IPS DF 19.7 (cell line): ENCODE measurements around the gene FAF1.

Source experiments
- DNase-seq: peaks from one replicate; pipeline ENCODE4 v3.0.0-alpha.2; 2013; ENCODE audit warnings: low read depth, low spot score

The FAF1 gene

DNA sequence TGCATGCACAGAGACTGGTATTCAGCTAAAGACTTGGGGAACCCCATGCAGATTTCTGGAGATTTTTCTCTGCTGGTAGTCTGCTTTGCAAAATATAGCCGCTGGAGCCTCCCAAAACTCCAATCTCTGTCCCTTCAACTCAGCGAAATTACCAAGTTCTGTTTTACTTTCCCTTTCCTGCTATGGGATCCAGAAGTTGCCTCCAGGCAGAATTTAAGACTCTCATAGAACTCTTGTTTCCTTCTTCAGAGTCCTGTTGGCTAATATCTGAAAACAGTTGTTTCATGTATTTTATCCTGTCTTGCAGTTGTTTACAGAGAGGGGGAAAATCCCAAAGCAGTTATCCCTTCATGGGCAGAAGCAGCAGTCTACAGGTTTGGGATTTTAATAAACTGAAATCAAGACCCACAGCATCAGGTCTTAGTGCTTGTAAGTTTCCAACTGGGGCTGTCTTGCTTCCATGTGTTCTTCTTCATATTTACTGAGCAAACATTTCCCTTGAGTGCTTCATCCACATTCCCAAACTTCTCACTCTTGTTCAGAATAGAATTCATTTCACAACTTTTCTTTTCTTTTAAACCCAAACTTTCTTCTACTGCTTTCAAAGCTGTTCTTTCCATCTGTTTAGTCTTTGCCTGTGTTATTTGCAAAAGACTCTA is 315.5 kb downstream of the FAF1 start:
- DNase-seq = no peak

DNA sequence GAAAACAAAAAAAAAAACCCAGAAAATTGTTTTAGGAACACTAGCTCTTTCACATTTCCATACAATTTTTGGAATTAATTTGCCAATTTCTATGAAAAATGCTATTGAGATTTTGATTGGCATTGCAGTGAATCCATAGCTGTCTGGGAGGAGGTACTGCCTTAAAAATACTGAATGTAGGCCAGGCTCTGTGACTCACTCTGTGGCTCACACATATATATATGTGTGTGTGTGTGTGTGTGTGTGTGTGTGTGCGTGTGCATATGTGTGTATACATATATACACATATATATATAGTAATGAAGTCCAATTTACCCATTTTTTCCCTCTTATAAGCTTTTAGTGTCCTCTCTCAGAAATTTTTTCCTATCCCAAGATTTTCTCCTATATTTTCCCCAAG is 322.6 kb downstream of the FAF1 start:
- DNase-seq = no peak

DNA sequence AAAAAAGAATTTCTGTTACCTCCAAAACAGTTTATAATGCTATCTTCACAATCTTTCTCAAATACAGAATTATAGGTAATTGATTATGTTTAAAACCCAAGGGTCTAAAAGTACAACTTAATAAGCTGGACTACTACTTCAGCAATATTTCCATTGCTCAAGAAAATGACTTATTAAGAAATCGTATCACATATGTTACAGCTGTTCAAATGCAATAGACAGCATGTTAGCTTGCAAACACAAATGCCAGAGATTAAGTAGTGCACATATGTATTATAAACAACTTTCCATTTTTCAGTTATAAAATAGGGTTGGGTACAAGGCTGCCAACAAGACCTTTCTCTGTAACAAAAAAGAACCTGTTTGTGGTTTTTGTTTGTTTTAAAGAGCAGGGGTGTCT is 325.8 kb downstream of the FAF1 start:
- DNase-seq = no peak

DNA sequence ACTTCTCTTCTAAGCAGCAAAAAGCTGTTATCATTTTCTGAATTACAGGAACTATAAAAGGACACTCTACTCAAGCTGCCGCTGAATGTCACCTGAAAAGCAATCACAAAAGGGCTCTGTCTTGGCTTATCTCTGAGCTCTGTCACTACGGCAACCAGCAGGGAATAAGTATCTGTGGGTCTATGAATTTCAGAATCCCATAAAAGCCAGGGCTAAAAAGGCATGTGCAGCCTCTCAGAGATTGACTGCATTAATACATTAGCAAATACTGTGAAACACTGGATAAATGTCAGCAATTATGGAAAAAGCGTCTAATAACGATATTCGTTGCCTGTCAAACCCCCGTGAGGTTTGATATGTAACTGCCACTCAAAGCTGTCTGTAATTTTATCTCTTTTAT is 326.6 kb downstream of the FAF1 start:
- DNase-seq = no peak

DNA sequence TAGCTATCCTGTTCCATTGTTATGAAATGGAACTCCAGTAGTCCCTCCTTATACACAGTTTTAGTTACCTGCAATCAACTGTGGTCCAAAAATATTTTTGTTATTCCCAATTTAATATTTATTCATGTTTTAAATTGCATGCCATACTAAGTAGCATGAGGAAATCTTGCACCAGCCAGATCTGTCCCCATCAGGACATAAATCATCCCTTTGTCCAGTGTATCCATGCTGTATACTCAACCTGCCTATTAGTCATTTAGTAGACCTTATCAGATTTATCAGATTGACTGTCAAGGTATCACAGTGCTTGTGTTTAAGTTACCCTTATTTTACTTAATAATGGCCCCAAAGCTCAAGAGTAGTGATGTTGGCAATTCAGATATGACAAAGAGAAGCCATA is 328.9 kb downstream of the FAF1 start:
- DNase-seq = no peak

DNA sequence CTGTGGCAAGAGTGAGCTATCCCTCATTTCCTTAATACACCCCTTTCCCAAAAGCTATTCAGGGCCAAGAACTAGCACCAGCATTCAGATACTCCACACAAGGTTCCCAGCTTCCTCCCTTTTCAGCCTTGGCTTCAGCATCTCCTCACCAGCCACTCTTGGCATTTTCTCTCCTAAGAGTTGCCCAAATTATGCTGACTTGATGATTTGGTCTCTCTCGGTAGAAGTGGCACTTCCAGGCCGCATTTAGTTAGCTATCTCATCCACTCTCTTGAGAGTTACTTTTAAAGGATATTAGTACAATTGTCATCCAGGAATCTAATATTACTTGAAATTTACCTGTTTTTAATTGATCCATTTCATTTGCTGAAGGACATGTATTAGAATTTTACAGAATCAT is 337.8 kb downstream of the FAF1 start:
- no peak for DNase-seq

DNA sequence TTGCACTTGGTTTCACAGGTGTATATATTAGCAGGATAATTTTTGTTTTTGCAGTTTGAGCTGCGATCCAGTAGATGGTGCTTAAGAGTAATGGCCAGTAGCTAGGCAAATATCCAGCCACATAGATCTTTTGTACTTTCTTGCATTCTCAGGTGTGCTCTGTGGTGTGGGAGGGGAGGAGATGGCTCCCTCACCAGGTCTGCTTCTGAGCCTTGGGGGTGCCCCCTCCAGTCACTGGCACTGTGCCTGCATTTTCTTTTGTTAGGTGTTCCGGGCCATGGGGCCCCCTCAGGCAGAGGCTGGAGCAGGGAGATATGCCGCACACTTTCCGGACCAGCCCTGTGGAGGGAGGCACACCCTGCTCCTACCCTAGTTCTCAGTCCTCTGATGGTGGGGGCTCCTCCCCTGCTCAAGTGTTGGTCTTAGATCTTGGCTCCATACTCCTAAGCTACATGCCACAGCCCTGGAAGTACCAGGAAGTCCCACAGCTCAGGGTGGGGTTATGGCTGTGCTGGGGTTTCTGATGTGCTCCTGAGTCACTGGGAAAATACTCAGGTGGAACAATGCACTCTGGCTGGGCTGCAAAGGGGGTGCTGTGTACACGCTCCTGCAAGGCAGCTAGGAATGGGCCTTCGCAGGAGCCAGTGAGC is 339.3 kb downstream of the FAF1 start:
- no peak for DNase-seq

DNA sequence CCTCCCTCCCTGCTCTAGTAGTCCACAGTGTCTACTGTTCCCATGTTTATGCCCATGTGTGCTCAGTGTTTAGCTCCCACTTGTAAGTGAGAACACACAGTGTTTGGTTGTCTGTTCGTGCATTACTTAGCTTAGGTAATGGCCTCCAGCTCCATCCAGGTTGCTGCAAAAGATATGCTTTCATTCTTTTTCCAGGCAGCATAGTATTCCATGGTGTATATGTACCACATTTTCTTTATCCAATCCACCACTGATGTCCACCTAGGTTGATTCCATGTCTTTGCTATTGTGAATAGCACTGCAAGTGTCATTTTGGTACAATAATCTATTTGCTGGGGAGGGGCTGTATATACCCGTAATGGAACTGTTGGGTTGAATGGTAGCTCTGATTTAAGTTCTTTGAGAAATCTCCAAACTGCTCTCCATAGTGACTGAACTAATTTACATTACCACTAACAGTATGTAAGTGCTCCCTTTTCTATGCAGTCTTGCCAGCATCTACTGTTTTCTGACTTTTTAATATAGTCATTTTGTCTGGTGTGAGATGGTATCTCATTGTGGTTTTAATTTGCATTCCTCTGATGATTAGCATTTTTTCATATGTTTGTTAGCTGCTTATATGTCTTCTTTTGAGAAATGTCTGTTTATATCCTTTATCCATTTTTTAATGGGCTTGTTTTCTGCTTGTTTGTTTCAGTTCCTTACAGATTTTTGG is 344.9 kb downstream of the FAF1 start:
- no peak for DNase-seq

DNA sequence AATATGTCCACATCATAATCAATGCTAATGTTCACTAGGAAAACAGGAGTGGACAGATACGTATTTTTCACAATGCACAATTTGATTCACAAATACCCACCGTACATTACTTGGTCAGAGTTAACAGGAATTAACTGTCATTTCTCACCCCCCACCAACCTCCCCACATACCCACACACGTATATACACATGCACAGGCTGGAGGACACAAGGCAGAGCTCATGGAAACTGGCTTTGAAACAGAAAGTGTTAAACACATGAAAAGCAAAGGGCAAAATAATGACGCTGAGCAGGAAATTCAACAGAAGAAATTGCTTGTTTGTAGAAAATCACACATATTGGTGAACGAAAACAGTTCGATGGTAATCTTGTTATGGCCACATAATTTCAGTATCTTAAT is 348.4 kb downstream of the FAF1 start:
- DNase-seq = no peak

DNA sequence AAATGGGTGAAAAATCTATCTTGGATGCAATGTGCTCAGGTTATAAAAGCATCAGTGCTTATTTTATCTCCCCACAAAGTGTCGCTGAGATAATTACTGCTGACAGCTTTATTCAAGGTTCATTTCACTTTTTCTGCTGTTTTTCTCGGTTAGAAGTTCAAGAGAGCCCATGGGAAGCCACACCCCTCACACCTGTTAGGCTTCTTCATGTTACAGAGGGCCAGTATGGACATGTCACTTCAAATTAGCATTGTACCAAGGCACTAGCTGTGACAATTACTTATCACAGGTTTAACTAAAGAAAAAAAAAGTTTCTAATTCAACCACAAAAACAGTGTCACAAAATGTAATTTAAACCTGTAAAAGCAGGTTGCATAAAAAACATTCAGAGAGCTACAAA is 349.5 kb downstream of the FAF1 start:
- no peak for DNase-seq

DNA sequence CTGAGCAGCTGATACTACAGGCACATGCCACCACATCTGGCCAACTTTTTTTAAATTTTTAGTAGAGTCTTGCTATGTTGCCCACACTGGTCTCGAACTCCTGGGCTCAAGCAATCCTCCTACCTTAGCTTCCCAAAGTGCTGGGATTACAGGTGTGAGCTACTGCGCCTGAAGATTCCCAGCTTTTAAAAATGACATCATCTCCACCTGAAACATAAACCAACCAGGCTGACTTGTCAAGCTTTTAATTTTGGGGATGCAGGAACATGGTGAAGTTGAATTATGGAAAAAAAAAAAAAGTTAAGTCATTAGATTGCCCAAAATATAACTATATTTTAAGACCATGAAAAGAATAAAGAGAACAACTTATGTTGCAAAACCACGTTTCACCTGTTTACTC is 350.6 kb downstream of the FAF1 start:
- no peak for DNase-seq

DNA sequence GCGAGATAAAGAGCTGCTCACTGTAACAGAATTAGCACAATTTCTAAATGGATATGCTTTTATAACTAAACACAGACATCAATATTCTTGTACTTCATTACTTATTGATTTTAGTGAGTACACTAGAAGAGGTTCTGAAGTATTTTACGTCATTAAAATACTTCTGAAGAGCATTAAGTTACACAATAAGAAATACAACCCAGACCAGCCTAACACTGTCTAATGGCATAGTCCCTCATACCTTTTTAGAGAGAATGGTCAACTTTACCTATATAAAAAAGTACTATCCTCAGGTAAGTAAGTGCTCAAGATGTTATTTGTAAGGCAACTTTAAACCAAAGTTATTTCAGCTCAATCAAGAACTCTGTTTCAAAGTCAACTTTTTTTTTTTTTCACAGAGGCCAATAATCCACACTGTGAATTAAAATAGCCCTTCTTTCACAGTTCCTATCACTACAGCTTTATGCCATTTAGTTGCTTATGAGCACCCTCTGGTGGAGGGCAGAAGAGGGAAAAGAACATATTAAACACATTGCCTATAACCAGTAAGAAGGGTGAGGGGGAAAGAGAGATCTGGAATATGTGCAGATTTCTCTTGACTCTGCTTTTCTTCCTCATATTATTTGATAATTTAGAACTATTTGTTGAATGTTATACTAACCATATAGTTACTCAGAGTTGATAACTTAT is 354.7 kb downstream of the FAF1 start:
- no peak for DNase-seq

DNA sequence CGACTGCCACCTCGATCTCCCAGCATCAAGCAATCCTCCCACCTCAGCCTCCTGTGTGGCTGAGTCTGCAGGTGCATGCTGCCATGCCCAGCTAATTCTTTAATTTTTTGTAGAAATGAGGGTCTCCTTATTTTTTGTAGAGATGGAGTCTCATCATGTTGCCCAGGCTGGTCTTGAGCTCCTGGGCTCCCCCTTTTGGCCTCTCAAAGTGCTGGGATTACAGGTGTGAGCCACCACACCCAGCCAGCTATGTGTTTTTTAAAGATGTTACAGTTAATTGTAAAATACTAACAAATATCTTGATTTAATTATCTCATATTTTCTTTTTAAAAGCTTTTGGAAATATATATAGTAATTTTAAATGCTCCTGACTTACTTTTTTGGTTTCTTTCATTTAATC is 355.5 kb downstream of the FAF1 start:
- no peak for DNase-seq

DNA sequence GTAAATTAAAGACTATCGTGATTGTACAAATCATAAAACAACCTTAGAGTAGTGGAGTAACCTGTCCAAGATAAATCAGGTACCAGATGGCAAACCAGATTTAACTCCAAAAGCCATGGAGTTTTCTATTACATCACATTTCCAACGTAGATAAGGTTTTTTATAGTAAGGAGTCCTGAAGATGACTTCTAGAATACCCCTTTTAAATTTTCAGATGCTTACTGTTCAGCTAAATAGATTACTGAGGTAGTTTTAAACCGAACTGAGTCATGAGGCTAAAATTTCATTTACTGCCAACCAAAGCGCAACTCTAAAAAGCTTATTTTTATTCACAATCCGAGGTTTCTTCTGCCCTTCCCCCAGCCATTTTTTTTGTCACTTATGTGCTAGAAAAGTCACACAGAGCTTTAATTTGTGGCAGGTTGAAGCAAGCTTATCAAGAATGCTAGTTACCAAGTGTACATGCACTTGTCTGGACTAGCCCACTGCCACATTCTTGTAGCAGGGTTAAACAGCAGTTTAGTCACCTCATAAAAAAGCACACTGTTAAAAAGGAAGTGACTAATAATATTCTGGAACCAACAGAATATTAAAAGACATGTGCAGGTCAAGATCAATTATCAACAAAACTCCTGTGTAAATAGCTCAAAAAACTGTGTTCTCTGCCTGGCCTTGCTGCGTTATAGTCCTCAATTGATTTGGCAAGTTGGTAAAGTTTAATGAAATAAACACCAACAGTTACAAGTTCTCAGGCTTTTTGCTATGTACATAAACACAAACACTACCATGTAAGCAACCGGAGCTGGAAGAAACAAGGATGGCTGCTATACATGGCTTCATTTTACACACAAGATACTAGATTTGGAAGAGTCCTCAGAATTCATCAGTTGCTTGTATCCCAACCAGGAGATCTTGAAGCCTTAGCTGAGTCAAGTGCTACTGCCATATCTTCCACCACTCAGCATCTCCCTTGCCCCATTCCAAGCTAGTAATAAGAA is 356.5 kb downstream of the FAF1 start:
- DNase-seq = no peak

DNA sequence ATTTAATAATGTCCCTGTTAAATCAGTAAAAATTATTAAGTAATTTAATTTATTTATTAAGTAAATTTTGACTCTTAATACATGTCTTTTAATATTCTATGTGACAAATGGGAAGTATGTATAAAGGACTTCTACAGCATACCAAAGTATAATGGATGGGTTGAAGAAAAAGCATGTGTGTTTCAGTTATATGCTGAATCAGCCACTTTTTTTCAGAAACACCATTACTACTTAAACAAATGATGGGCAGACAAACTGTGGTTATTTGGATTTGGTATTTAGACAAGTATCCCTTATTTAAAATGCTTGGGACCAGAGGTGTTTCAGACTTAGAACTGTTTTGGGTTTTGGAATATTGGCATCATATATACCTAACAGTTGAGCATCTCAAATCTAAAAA is 360.5 kb downstream of the FAF1 start:
- DNase-seq = no peak

DNA sequence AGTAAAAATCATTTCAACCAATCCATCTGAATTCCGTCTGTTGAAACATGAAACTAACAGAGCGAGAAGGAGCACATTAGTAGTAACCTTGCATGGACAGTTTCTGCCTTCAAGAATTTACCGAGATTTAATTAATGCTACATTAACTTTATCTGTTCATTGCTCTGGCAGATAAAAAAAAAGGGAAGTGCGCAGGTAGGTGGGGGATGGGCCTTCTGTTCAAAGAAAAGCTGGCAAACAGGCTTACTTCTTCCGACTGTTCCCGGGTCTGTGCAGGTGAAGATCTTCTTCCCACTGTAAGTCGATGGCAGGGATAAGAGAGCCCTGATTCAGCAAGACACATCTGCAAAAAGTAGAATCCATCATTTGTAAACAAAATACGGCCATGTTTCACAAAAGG is 364.2 kb downstream of the FAF1 start:
- no peak for DNase-seq

DNA sequence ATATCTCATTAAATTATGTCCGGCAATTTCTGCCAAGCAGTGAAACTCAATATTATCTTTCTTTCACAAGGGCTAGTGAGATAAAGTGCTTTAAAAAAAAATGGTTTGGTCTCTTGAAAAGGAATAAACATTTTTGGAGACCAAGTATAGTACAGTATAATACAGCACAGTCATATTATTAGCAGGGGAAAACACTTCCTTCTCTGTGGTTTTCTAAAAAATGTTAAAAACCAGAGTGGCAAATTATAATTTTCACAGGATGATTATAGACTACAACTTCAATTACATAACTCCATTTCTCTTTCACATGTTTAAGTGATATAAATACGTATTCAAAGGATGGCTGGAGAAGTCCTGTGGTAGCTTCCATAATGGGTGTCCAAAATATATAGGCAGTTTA is 366.6 kb downstream of the FAF1 start:
- no peak for DNase-seq

DNA sequence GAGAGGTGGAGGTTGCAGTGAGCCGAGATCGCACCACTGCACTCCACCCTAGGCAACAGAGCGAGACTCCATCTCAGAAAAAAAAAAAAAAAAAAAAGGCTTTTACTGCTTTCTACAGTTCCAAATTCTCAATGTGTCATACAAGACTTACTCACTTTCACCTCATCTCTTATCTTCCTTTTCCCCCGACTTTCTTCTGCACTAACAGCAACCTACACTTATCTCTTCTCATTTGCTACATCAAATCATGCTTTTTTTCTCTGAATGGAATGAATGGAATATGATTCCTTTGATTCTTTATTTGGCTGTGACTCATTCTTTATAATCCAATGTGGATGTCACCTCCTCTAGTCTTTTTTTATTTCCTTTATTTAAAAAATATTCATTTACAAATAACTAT is 368.5 kb downstream of the FAF1 start:
- DNase-seq = no peak

DNA sequence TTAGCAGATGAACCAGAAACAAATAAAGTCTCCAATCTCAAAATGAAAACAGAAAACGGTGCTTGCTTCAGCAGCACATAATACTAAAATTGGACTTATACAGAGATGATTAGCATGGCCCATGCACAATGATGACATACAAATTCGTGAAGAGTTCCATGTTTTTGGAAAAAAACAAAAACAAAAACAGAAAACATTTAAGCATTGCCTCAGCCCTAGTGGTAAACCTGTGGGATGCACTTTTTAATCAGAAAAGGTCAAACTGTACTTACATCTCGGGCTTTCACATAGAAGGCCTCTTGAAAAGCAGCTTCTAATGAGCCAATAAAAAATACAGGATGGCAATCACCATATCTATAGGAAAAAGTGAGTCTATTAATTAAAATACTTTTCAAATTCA is 377.7 kb downstream of the FAF1 start:
- no peak for DNase-seq

DNA sequence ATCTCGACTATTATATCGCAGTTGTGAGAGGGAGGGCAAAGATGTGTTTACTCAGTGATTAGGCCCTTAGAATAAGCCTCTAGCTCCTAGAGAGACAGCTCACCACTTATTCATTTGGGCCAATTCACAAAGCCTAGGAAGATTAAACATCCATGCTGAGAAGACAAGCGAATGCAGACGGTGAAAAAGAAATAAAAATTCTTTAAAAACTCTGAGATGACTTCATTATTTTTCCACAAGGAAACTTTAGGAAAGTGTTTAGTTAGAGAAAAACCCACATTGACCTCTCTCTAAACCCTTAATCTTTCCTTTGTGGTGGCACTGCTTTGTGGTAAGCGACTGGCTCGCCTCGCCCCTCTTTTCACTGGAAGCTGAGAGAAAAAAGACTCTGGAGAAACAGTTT is 390.0 kb downstream of the FAF1 start:
- no peak for DNase-seq

DNA sequence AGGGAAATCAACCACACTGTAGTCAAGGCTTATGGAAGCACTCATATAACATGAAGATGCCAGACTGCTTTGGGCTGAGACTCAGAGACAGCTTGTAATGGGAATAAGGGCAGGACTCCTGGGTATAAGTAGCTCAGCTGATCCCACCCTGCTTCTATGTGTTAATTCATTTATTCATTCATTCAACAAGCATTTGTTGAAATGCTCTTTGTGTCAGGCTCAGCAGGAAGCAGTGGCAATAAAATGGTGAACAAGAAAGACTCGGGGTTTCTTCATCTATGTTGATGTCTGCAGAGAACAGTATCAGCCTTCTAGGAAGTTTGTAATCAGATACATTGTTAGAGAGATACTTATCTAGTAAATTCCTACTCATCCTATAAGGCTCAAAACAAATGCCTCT is 391.3 kb downstream of the FAF1 start:
- DNase-seq = no peak
